Upper lobe of left lung (tissue), 4 donors: Measurements from ENCODE around the gene EXT2.

Experiments
- EP300 ChIP-seq, 4 donors: sonication (generic); formaldehyde crosslinking; IDR thresholded peaks; one replicate each; pipeline ENCODE4 v1.5.1; 2017; ENCODE audit warnings: antibody characterized with exemption in 4 of 4, control low read depth in 2 of 4
- POLR2A ChIP-seq, 4 donors: fragments of 450-650 bp; IDR thresholded peaks; one replicate each; pipeline ENCODE4 v1.5.1; 2016 to 2017; ENCODE audit warnings: antibody characterized with exemption in 4 of 4, mild to moderate bottlenecking in 2 of 4
- TF ChIP-seq, protein P1 (sequence below), 6 experiments: fragments of 450-650 bp in 4 of 6; fragments of 200-600 bp in 2 of 6; sonication (generic) in 2 of 6; IDR thresholded peaks; one replicate each; pipeline ENCODE4 v1.5.1; 2016 to 2019; ENCODE audit warnings: antibody characterized with exemption in 6 of 6

DNA sequence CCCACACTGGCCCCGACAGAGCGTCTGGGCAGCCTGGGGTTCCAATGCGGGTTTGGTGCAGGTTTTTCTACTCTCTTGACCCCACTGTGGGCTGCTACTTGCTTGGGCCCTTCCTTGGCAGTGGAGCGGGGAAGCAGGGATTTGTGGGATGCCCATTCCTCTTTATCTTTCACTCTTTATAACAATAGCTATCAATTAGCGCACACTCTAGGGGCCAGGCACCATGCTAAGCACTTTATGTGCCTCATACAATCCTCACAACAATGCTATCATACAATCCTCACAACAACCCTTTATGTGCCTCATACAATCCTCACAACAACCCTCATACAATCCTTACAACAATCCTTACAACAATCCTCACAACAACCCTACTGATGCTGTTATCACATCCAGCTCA lies 16.7 kb upstream of the EXT2 start:
- TF ChIP-seq POLR2A (IDR thresholded peaks at IDR 0.05) (no peak), EP300 (IDR thresholded peaks at IDR 0.05) (no peak)
- TF ChIP-seq, protein P1, sequence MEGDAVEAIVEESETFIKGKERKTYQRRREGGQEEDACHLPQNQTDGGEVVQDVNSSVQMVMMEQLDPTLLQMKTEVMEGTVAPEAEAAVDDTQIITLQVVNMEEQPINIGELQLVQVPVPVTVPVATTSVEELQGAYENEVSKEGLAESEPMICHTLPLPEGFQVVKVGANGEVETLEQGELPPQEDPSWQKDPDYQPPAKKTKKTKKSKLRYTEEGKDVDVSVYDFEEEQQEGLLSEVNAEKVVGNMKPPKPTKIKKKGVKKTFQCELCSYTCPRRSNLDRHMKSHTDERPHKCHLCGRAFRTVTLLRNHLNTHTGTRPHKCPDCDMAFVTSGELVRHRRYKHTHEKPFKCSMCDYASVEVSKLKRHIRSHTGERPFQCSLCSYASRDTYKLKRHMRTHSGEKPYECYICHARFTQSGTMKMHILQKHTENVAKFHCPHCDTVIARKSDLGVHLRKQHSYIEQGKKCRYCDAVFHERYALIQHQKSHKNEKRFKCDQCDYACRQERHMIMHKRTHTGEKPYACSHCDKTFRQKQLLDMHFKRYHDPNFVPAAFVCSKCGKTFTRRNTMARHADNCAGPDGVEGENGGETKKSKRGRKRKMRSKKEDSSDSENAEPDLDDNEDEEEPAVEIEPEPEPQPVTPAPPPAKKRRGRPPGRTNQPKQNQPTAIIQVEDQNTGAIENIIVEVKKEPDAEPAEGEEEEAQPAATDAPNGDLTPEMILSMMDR (IDR thresholded peaks at IDR 0.05), result no peak
